GM23338 (cell line): ENCODE measurements around the gene SEMA3E. TPM values are rescaled to one million over a fixed set of nuclear protein-coding genes. Genes with fewer than 3 reads are reported as not detected.

Experiments
- ATAC-seq: fragments of 200-7000 bp; cut with Tn5 transposase; 3 replicates; pipeline ENCODE4 v1.9.1; 2020
- DNase-seq: peaks from one replicate; pipeline ENCODE4 v3.0.0-alpha.2; 2015; ENCODE audit warnings: low spot score
- H2AFZ ChIP-seq: fragments of 200-600 bp; sonication (generic); 2 replicates; pipeline ENCODE4 v1.8.0; 2016; ENCODE audit warnings: antibody characterized with exemption, mild to moderate bottlenecking, moderate library complexity
- H3F3A ChIP-seq: fragments of 200-600 bp; sonication (generic); replicated peaks from 2 replicates; pipeline ENCODE4 v1.8.0; 2017; ENCODE audit warnings: antibody characterized with exemption, mixed run types, low read depth
- H3K27ac ChIP-seq: fragments of 200-600 bp; sonication (generic); 2 replicates; pipeline ENCODE4 v1.6.1; 2016; ENCODE audit warnings: low read depth
- H3K27me3 ChIP-seq: fragments of 200-600 bp; sonication (generic); 2 replicates; pipeline ENCODE4 v1.8.0; 2016; ENCODE audit warnings: mild to moderate bottlenecking, mixed run types, moderate library complexity; ENCODE audit not compliant: insufficient read depth
- H3K36me3 ChIP-seq: fragments of 200-600 bp; sonication (generic); 2 replicates; pipeline ENCODE4 v1.8.0; 2016; ENCODE audit warnings: mild to moderate bottlenecking; ENCODE audit not compliant: insufficient read depth
- H3K4me1 ChIP-seq: fragments of 200-600 bp; sonication (generic); 2 replicates; pipeline ENCODE4 v1.8.0; 2016; ENCODE audit warnings: mild to moderate bottlenecking, moderate library complexity; ENCODE audit not compliant: insufficient read depth
- H3K4me2 ChIP-seq: fragments of 200-600 bp; sonication (generic); 2 replicates; pipeline ENCODE4 v1.7.1; 2017; ENCODE audit warnings: mixed run types
- H3K4me3 ChIP-seq: fragments of 200-600 bp; sonication (generic); 2 replicates; pipeline ENCODE4 v1.6.1; 2016; ENCODE audit warnings: mixed run types
- H3K79me2 ChIP-seq: fragments of 200-600 bp; sonication (generic); replicated peaks from 2 replicates; pipeline ENCODE4 v1.8.0; 2017; ENCODE audit warnings: mild to moderate bottlenecking; ENCODE audit not compliant: insufficient read depth
- H3K9me2 ChIP-seq: fragments of 200-600 bp; sonication (generic); 2 replicates; pipeline ENCODE4 v1.8.0; 2017; ENCODE audit not compliant: insufficient read depth
- H4K20me1 ChIP-seq: fragments of 200-600 bp; sonication (generic); replicated peaks from 2 replicates; pipeline ENCODE4 v1.8.0; 2017; ENCODE audit warnings: mild to moderate bottlenecking; ENCODE audit not compliant: insufficient read depth
- H3K27ac Mint-ChIP-seq: 2 replicates; pipeline ENCODE4 v1.8.0; 2020; ENCODE audit warnings: inconsistent platforms, mild to moderate bottlenecking, moderate library complexity, mixed read lengths
- H3K27me3 Mint-ChIP-seq: 3 replicates; pipeline ENCODE4 v1.8.0; 2022; ENCODE audit warnings: low read depth, mild to moderate bottlenecking, moderate library complexity, mixed read lengths, inconsistent platforms; ENCODE audit not compliant: insufficient read depth, poor library complexity
- H3K36me3 Mint-ChIP-seq: 3 replicates; pipeline ENCODE4 v1.8.0; 2021; ENCODE audit warnings: low read depth, mild to moderate bottlenecking, inconsistent platforms, moderate library complexity, mixed read lengths
- H3K4me1 Mint-ChIP-seq: 3 replicates; pipeline ENCODE4 v1.8.0; 2020; ENCODE audit warnings: mild to moderate bottlenecking, inconsistent platforms, mixed read lengths
- H3K4me3 Mint-ChIP-seq: 3 replicates; pipeline ENCODE4 v1.8.0; 2021; ENCODE audit warnings: moderate library complexity, mild to moderate bottlenecking, inconsistent platforms, mixed read lengths
- H3K9me3 Mint-ChIP-seq: 3 replicates; pipeline ENCODE4 v1.8.0; 2020; ENCODE audit warnings: moderate library complexity, mild to moderate bottlenecking, inconsistent platforms, mixed read lengths
- CREB1 ChIP-seq: fragments of 250-450 bp; sonication (Bioruptor Pico); IDR thresholded peaks from 2 replicates; pipeline ENCODE4 v1.5.0; 2020; ENCODE audit warnings: low read depth, mild to moderate bottlenecking, moderate library complexity
- CTCF ChIP-seq, 2 experiments: fragments of 200-600 bp in 1 of 2; sonication (generic) in 1 of 2; conservative IDR thresholded peaks; 2 replicates each; pipeline versions ENCODE4 v1.5.1 to v1.6.1; 2016 to 2017; ENCODE audit warnings: antibody characterized with exemption in 2 of 2, low read depth in 2 of 2, mild to moderate bottlenecking in 2 of 2, moderate library complexity in 1 of 2
- ETS1 ChIP-seq: IDR thresholded peaks from 2 replicates; pipeline ENCODE4 v1.6.1; 2016; ENCODE audit warnings: antibody characterized with exemption
- EZH2 ChIP-seq: fragments of 200-600 bp; sonication (generic); IDR thresholded peaks from one replicate; pipeline ENCODE4 v1.8.0; 2017; ENCODE audit warnings: antibody characterized with exemption, mild to moderate bottlenecking, low read depth; ENCODE audit not compliant: unreplicated experiment
- EZH2phosphoT487 ChIP-seq: fragments of 200-600 bp; sonication (generic); IDR thresholded peaks from one replicate; pipeline ENCODE4 v1.8.1; 2018; ENCODE audit warnings: antibody characterized with exemption; ENCODE audit not compliant: unreplicated experiment
- JUNB ChIP-seq: IDR thresholded peaks from one replicate; pipeline ENCODE4 v1.6.1; 2016; ENCODE audit warnings: antibody characterized with exemption; ENCODE audit not compliant: unreplicated experiment
- NANOG ChIP-seq: IDR thresholded peaks from 2 replicates; pipeline ENCODE4 v1.6.1; 2016; ENCODE audit warnings: antibody characterized with exemption, borderline replicate concordance
- POLR2AphosphoS5 ChIP-seq: IDR thresholded peaks from 2 replicates; pipeline ENCODE4 v1.6.1; 2016; ENCODE audit warnings: antibody characterized with exemption, low read depth
- REST ChIP-seq: IDR thresholded peaks from one replicate; pipeline ENCODE4 v1.6.1; 2018; ENCODE audit warnings: antibody characterized with exemption; ENCODE audit not compliant: unreplicated experiment
- STAT1 ChIP-seq: IDR thresholded peaks from one replicate; pipeline ENCODE4 v1.6.1; 2016; ENCODE audit warnings: antibody characterized with exemption; ENCODE audit not compliant: unreplicated experiment
- ZNF114 ChIP-seq: fragments of 250-450 bp; sonication (Bioruptor Pico); IDR thresholded peaks from 2 replicates; pipeline ENCODE4 v1.5.0; 2020; ENCODE audit warnings: mild to moderate bottlenecking, moderate library complexity
- ZNF331 ChIP-seq: fragments of 250-450 bp; sonication (Bioruptor Pico); IDR thresholded peaks from 2 replicates; pipeline ENCODE4 v1.5.0; 2020; ENCODE audit warnings: low read depth, mild to moderate bottlenecking, moderate library complexity
- ZNF462 ChIP-seq: fragments of 250-450 bp; sonication (Bioruptor Pico); IDR thresholded peaks from 2 replicates; pipeline ENCODE4 v1.5.0; 2020; ENCODE audit warnings: mild to moderate bottlenecking, moderate library complexity
- polyA plus RNA-seq: library from polyadenylated mRNA; unstranded; fragments of >200 nt; fragmentation: Nextera tagmentation; extraction: Ambion mirVana; gene quantifications from 2 replicates; pipeline ENCODE4 v1.2.1, GENCODE V29; 2016
- total RNA-seq: library from RNA; depleted of rRNA; stranded (reverse); fragments of >200 nt; shearing (Covaris generic); gene quantifications from 2 replicates; pipeline ENCODE4 v1.2.3, GENCODE V29; 2014

Gene SEMA3E
- total and polyA plus RNA-seq, 2 experiments from 2014 or later: 5.4 to 15.7 TPM

GRCh38 chr7:83541187-83541960, 107.6 kb downstream of the SEMA3E start:
- no peaks in the 10 kb centered on the region for H3K4me1 Mint-ChIP-seq
- H3K4me2 ChIP-seq: no peak overlapping the region
- no peaks in the 10 kb centered on the region for H3K79me2 ChIP-seq
- TF ChIP-seq POLR2AphosphoS5 (no peak), CREB1 (CRISPR knock-in tag) (no peak), JUNB (no peak), STAT1 (no peak), NANOG (no peak), CTCF (conservative IDR thresholded peaks at IDR 0.05; ENCODE audit: low read depth in 2 of 2) (no peak), EZH2phosphoT487 (no peak), ZNF331 (no peak), ZNF462 (CRISPR knock-in tag) (no peak), ETS1 (no peak), REST (no peak), EZH2 (no peak), ZNF114 (CRISPR knock-in tag) (no peak)
- no peak overlapping the region for H3K27ac ChIP-seq
- ATAC-seq (no peak), DNase-seq (no peak)
- H3K9me2 ChIP-seq: no peaks in the 10 kb centered on the region
- no peak overlapping the region for H3K4me3 ChIP-seq
- H4K20me1 ChIP-seq: no peaks in the 10 kb centered on the region
- no peaks in the 10 kb centered on the region for H3K9me3 Mint-ChIP-seq
- no peaks in the 10 kb centered on the region for H3K36me3 Mint-ChIP-seq
- no peaks in the 10 kb centered on the region for H3F3A ChIP-seq
- H2AFZ ChIP-seq: no peak overlapping the region
- H3K4me3 Mint-ChIP-seq: no peak overlapping the region
- no peak overlapping the region for H3K27ac Mint-ChIP-seq
- H3K27me3 ChIP-seq: no peaks in the 10 kb centered on the region
- H3K27me3 Mint-ChIP-seq: peaks cover 2% of the 10 kb centered on the region
- no peaks in the 10 kb centered on the region for H3K4me1 ChIP-seq
- no peaks in the 10 kb centered on the region for H3K36me3 ChIP-seq
